Fibroblast of lung (primary cell): ENCODE results near the gene RBX1.

Experiments used
- EZH2 ChIP-seq: IDR thresholded peaks from 2 replicates; pipeline ENCODE4 v1.5.1; 2012; ENCODE audit warnings: low read length, control low read depth, mild to moderate bottlenecking; ENCODE audit errors: missing control alignments
- TF ChIP-seq, protein P1 (sequence below), 2 donors: IDR thresholded peaks in 1 of 2; conservative IDR thresholded peaks in 1 of 2; 1 replicate in 1 of 2; 2 replicates in 1 of 2; pipeline ENCODE4 v1.5.1; 2011 to 2012; ENCODE audit warnings: low read length in 2 of 2, control low read depth in 1 of 2, inconsistent platforms in 1 of 2, low read depth in 1 of 2, mild to moderate bottlenecking in 1 of 2

DNA sequence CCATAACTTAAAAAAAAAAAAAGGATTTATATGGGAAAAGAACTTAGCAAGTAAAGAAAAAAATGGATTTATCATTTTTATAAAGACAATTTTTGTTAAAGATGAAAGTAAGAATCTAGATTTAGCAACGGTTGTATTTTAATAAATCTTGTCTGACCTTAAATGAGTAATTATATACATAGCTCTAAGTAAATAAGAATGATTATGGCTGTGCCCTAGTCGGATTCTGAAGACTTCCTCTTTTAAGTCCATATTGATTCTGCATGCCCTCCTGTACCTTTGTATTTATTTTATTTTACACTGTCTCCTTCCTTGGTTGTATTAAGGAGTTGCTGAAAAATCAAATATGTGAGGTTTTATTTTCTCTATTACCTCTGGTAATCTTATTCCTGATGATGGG lies 7.1 kb downstream of the RBX1 start:
- TF ChIP-seq, protein P1, sequence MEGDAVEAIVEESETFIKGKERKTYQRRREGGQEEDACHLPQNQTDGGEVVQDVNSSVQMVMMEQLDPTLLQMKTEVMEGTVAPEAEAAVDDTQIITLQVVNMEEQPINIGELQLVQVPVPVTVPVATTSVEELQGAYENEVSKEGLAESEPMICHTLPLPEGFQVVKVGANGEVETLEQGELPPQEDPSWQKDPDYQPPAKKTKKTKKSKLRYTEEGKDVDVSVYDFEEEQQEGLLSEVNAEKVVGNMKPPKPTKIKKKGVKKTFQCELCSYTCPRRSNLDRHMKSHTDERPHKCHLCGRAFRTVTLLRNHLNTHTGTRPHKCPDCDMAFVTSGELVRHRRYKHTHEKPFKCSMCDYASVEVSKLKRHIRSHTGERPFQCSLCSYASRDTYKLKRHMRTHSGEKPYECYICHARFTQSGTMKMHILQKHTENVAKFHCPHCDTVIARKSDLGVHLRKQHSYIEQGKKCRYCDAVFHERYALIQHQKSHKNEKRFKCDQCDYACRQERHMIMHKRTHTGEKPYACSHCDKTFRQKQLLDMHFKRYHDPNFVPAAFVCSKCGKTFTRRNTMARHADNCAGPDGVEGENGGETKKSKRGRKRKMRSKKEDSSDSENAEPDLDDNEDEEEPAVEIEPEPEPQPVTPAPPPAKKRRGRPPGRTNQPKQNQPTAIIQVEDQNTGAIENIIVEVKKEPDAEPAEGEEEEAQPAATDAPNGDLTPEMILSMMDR (conservative IDR thresholded peaks at IDR 0.05 in 1 of 2, IDR thresholded peaks at IDR 0.05 in 1 of 2; ENCODE audit: low read depth in 1 of 2, low read length in 2 of 2): no peak
- no peak for TF ChIP-seq EZH2
